Stimulated activated CD8-positive, alpha-beta memory T cell treated with anti-CD3 and anti-CD28 coated beads, Interleukin-4, amount 100 ng/mL, for 48 hours (primary cell): Measurements from ENCODE around the gene DCAF4.
"Not testable (repeated sequence)": the region's sequence is repeated elsewhere in the genome, so short reads cannot be mapped to it uniquely, and the experiment has no call there.

Experiments used
- DNase-seq: peaks from one replicate; pipeline ENCODE4 v3.0.0-alpha.2; 2020

The DCAF4 gene

GRCh38 chr14:72975770-72976169 is 49.5 kb downstream of the DCAF4 start:
- peak; percentile 33 for DNase-seq

- no peak for DNase-seq
Measured at GRCh38 chr14:72978856-72979255, 52.6 kb downstream of the DCAF4 start.

GRCh38 chr14:72980863-72981262 is 54.6 kb downstream of the DCAF4 start:
- no peak for DNase-seq

GRCh38 chr14:72982146-72982708 is 56.0 kb downstream of the DCAF4 start:
- no peak for DNase-seq

GRCh38 chr14:72986214-72986613 is 60.0 kb downstream of the DCAF4 start:
- no peak for DNase-seq

GRCh38 chr14:72986857-72987256 is 60.6 kb downstream of the DCAF4 start:
- DNase-seq: no peak

GRCh38 chr14:72990171-72990570 is 63.9 kb downstream of the DCAF4 start:
- no peak for DNase-seq

GRCh38 chr14:72996916-72997315 is 70.7 kb downstream of the DCAF4 start:
- no peak for DNase-seq

- DNase-seq: no peak
Measured at GRCh38 chr14:72998252-72998903, 72.1 kb downstream of the DCAF4 start.

GRCh38 chr14:72999316-72999715 is 73.1 kb downstream of the DCAF4 start:
- DNase-seq: no peak

GRCh38 chr14:73000073-73000472 is 73.8 kb downstream of the DCAF4 start:
- no peak for DNase-seq

GRCh38 chr14:73003681-73004080 is 77.4 kb downstream of the DCAF4 start:
- DNase-seq: no peak

- not testable (repeated sequence) for DNase-seq
Measured at GRCh38 chr14:73004641-73005040, 78.4 kb downstream of the DCAF4 start.

GRCh38 chr14:73007835-73008234 is 81.6 kb downstream of the DCAF4 start:
- DNase-seq: no peak

- no peak for DNase-seq
Measured at GRCh38 chr14:73008501-73008900, 82.2 kb downstream of the DCAF4 start.
